T-helper 1 cell treated with Interleukin-12 subunit alpha and Interleukin-12 subunit beta and Interleukin-4 antibody, amounts not matched to agents 30 ng/mL and 1 ng/mL, for 36 hours (primary cell): ENCODE results near the gene ATM. TPM values are rescaled to one million over a fixed set of nuclear protein-coding genes. Genes with fewer than 3 reads are reported as not detected.
"Not testable (repeated sequence)": the region's sequence is repeated elsewhere in the genome, so short reads cannot be mapped to it uniquely, and the experiment has no call there.

ENCODE experiments used
- intact Hi-C: fragments of 100-400 bp; cut with micrococcal nuclease; formaldehyde crosslinking; loops from one replicate; pipeline ENCODE4 v1.15.1; 2024
- total RNA-seq: library from RNA; stranded (reverse); gene quantifications from 2 replicates; pipeline ENCODE4 v1.2.3, GENCODE V29; 2022

The ATM gene
- total RNA-seq, 1 donor from 2014 or later = 107 TPM

GRCh38 chr11:108276985-108277616, 54.2 kb downstream of the ATM start:
- intact Hi-C loops = not testable (repeated sequence)

DNA sequence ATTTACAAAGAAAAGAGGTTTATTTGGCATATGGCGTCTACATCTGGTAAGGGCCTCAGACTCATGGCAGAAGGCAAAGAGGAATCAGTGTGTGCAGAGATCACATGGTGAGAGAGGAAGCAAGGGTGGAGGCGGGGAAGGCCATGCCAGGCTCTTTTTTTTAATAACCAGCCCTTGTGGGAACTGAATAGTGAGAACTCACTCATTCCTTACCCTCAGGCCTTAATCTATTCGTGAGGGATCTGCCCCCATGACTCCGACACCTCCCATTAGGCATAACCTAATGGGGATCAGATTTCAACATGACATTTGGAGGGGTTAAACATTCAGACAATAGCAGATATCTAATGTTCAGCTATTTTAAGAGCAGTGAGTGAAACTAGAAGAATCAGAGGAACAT, 55.7 kb downstream of the ATM start:
- intact Hi-C loops = loop anchor here (2.0 kb wide), 1 partner anchor 54 kb away; no protein-coding TSS in a partner anchor

DNA sequence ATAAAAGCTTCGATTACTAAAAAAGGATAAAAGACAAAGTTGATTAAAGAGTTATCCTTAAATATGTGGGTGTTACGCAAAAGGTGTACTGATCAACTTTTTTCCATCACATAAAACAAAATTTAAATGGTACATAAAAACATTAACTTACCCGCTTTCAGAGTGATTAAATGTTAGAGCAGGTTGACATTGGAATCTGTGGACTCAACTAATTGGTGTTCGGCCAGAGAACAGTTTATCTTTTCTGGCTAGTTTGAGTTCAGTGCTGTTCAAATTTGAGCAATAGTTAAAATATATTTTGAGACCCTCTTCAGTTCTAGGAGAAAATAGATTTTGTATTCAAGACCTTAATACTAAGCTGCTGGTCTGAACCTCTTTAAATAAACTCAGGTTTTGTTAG, 56.1 kb downstream of the ATM start:
- intact Hi-C loops = loop anchor here (2.0 kb wide), 1 partner anchor 54 kb away; no protein-coding TSS in a partner anchor

DNA sequence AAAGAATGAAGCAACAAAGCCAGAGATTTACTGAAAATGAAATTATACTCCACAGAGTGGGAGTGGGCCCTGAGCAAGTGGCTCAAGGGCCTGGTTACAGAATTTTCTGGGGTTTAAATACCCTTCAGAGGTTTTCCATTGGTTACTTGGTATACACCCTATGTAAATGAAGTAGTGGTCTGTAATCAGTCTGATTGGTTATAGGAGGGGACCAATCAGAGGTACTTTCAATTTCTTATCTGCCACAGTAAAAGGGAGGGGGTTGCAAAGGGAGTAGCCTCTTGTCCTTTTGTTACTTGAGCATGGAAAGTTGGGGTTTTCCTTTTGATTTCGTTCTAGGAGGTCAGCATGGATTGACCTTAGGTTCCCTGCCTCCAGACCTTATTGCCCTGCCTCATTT, 63.5 kb downstream of the ATM start:
- intact Hi-C loops = no loop called here

- intact Hi-C loops = no loop called here
These were observed 64.1 kb downstream of the ATM start for GRCh38 chr11:108286956-108287355.

DNA sequence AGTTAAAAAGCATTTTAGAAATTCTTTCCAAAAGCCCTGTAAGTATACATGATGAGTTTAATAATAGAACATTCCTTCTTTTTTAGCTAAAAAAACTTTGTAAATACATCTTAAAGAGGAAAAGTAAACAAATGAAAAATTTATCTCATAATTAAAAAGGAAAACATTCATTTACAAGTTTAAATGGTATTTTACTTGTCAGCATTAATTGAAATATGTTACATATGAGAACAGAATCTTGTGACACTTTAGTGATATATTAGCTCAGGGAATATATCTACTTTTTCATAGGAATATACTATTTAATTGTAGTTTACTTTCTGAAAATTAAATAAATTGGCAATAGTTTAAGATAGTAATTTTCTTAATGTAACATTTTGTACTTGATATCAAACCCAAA, 66.2 kb downstream of the ATM start:
- intact Hi-C loops = not testable (repeated sequence)

GRCh38 chr11:108289699-108290098, 66.8 kb downstream of the ATM start:
- intact Hi-C loops = no loop called here

- intact Hi-C loops = no loop called here
These were observed 70.4 kb downstream of the ATM start for GRCh38 chr11:108293229-108293628.

GRCh38 chr11:108302121-108302785, 79.4 kb downstream of the ATM start:
- intact Hi-C loops = no loop called here

DNA sequence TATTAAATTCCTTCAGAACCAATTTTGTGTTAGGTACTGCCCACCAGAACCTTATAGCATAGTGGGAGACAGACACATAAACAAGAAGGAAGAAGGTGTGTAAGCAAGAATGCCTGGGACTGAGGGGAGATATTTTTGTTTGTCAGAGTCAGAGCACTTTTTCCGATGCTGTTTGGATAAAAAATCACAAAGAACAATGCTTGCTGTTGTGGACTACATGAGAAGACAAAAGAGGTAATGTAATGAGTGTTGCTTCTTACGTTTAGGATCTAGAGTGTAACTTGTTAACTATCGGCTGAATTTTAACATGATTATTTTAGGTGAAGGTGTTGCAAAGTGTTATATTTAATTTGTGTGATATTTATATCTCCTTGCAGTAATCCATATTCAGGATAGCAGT, 84.9 kb downstream of the ATM start:
- intact Hi-C loops = no loop called here

GRCh38 chr11:108313444-108313843, 90.6 kb downstream of the ATM start:
- intact Hi-C loops = no loop called here

- intact Hi-C loops = no loop called here
These were observed 93.2 kb downstream of the ATM start for GRCh38 chr11:108316061-108316460.

DNA sequence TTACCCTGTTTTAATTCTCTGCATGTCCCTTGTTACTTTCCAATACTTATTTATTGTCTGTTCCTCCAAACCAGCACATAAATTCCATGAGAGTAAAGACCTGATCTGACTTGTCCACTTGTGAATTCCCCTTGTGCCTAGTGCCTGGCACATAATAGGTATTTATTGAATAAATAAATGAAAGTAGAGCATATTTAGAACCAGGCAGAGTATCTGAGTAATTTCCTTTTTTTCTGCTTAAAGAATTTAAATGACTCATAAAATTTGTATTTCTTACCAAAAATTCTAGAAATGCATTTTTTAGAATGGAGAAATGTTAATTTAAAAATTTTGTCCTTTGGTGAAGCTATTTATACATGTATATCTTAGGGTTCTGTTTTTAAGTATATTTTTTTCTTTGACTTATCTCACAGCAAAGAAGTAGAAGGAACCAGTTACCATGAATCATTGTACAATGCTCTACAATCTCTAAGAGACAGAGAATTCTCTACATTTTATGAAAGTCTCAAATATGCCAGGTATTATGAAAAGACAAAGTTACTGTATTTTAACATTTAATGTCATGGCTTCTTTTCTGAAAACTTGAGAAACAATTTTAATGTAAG, 96.8 kb downstream of the ATM start:
- intact Hi-C loops = no loop called here

DNA sequence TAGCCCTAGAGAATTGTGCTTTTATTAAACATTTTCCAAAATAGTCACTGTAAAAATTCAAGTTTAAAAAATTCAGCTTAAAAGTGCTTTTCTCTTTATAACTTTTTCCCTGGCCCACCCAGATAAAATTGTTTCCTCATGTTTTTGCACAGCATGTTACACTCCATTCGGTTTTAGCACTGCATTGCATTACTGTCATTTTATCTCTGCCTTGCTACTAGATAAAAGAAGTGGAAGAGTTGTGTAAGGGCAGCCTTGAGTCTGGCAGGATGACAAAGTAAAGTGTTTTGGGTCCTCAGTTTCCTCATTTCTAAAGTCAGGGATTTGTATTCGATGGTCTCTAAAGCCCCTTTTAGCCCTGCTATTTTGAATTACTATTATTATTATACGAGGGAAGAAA, 99.8 kb downstream of the ATM start:
- intact Hi-C loops = no loop called here

DNA sequence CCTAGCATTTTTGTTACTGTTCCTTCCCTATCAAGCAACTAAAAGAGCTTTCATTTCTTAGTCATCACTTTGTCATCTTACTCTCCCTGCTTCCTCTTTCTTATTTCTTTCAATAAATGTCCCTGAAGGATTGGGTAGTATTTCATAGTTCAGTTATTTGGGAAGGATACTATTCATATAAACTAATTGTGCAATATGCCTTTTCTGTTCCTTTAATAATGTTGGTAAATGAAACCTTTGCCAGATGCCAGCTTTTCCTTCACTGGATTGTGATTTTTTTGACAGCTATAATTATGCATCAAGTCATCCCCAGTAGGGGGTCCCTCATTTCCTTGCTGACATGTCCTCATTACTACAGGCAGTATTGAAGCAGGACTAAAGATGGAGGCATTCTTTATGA, 101.7 kb downstream of the ATM start:
- intact Hi-C loops = no loop called here

DNA sequence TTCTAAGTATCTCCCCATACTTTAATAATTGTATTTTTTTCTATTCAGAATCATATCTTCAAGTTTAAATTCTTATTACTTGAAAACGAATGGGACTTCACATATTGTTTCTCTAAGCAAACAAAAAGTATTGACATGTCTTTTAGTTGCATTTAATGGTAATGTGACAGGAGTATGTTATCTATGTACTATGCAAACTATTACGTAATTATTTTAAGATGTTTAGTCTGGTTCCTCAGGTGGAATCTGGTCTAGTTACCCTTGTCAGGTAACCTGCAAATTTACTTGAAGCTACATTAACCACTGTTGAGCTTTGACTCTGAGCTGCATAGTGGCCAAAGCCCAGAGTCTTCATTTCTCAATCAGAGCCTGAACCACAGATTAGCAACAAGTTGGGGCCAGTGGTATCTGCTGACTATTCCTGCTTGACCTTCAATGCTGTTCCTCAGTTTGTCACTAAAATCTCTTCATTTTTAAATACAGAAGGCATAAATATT, 110.6 kb downstream of the ATM start:
- intact Hi-C loops = loop anchor here (2.0 kb wide), 1 partner anchor 91 kb away; no protein-coding TSS in a partner anchor

DNA sequence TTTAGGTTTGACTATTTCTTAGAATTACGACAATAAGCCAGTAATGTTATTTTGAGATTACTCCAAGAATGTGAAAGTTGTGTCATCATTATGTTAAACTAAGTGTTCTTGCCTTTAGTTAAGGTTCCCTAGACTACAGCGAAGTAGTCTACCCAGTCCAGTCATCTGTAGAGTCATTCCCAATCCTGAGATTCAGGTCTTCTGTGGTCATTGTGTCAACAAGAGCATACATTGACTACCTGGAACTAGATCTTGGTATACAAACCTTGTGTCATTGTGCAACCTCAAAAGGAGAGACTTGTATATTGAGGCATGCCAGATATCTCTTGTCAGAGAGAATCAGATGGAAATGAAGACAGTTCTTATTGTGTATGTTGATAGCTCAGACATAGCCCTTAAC, 115.9 kb downstream of the ATM start:
- intact Hi-C loops = no loop called here

DNA sequence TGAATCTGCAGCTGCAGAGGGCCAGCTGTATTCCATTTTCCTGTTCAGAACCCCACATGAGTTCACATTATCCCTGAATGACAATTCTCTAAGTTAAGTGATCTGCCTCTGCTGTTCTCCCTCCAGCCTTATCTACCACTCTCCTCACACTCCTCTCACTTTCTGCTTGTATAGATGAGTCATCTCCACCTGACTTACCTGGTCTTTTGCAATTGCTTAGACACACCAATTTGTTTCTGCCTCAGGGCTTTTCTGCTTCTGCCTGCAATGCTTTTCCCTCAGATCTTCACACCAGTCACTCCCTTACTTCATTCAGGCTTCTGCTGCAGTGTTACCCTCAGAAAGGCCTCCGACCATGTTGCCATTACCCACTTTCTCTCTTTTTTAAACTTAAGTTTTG, 118.1 kb downstream of the ATM start:
- intact Hi-C loops = loop anchor here (5.0 kb wide), 2 partner anchors 126 to 306 kb away; partner anchors contain the start of gene C11orf65

- intact Hi-C loops = loop anchor here (5.0 kb wide), 2 partner anchors 126 to 306 kb away; partner anchors contain the start of gene C11orf65
These were observed 118.8 kb downstream of the ATM start for GRCh38 chr11:108341654-108342053.

- intact Hi-C loops = loop anchor here (5.0 kb wide), 2 partner anchors 124 to 304 kb away; partner anchors contain the start of gene C11orf65
These were observed 120.8 kb downstream of the ATM start for GRCh38 chr11:108343714-108344113.

DNA sequence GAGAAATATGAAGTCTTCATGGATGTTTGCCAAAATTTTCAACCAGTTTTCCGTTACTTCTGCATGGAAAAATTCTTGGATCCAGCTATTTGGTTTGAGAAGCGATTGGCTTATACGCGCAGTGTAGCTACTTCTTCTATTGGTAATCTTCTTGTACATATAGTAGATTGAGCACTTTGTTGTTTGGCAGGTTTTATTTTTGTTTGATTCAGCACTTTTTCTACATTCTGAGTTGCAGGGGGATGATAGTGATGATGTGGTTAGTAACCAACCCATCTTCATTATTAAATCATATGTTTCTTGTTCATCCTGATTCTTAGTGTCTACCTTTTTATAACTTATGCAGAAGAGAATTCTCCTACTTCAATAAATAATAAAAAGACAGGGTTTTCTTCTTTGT, 122.9 kb downstream of the ATM start:
- intact Hi-C loops = no loop called here

- intact Hi-C loops = no loop called here
These were observed 123.6 kb downstream of the ATM start for GRCh38 chr11:108346451-108346850.
